22Rv1 (cell line): ENCODE measurements around the gene CPTP.
A peak's percentile ranks its signal among the peaks of the same experiment; 100 is the strongest.

Source experiments
- H3K27ac ChIP-seq: fragments of 450-650 bp; 2 replicates; pipeline ENCODE4 v1.5.1; 2017
- ZFX ChIP-seq: fragments of 450-650 bp; IDR thresholded peaks from 2 replicates; pipeline ENCODE4 v1.6.1; 2017; ENCODE audit warnings: antibody characterized with exemption, borderline replicate concordance
- TF ChIP-seq, protein P1 (sequence below): fragments of 450-650 bp; IDR thresholded peaks from 2 replicates; pipeline ENCODE4 v1.5.1; 2017; ENCODE audit warnings: mild to moderate bottlenecking

The CPTP gene

DNA sequence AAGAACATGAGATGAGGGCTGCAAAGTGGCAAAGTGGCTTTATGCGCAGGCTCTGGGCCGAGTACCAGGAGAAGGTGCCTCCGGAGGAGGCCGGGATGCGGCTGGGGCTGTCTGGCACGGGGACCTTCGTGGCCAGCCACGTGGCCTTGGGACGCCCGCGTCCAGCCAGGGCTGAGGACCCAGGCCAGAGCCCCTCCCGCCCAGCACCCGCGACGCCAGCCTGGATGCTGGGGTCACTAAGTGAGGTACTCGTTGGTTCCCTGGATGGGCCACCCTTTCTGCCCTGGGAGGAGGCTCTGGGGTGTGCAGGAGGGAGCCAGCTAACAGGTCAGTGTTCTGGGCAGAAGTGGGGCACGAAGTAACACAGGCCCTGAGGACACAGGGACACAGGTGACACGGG lies 31.8 kb upstream of the CPTP start:
- H3K27ac ChIP-seq = peak overlapping the region; percentile 68
- TF ChIP-seq ZFX = no peak
- TF ChIP-seq, protein P1, sequence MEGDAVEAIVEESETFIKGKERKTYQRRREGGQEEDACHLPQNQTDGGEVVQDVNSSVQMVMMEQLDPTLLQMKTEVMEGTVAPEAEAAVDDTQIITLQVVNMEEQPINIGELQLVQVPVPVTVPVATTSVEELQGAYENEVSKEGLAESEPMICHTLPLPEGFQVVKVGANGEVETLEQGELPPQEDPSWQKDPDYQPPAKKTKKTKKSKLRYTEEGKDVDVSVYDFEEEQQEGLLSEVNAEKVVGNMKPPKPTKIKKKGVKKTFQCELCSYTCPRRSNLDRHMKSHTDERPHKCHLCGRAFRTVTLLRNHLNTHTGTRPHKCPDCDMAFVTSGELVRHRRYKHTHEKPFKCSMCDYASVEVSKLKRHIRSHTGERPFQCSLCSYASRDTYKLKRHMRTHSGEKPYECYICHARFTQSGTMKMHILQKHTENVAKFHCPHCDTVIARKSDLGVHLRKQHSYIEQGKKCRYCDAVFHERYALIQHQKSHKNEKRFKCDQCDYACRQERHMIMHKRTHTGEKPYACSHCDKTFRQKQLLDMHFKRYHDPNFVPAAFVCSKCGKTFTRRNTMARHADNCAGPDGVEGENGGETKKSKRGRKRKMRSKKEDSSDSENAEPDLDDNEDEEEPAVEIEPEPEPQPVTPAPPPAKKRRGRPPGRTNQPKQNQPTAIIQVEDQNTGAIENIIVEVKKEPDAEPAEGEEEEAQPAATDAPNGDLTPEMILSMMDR = no peak

DNA sequence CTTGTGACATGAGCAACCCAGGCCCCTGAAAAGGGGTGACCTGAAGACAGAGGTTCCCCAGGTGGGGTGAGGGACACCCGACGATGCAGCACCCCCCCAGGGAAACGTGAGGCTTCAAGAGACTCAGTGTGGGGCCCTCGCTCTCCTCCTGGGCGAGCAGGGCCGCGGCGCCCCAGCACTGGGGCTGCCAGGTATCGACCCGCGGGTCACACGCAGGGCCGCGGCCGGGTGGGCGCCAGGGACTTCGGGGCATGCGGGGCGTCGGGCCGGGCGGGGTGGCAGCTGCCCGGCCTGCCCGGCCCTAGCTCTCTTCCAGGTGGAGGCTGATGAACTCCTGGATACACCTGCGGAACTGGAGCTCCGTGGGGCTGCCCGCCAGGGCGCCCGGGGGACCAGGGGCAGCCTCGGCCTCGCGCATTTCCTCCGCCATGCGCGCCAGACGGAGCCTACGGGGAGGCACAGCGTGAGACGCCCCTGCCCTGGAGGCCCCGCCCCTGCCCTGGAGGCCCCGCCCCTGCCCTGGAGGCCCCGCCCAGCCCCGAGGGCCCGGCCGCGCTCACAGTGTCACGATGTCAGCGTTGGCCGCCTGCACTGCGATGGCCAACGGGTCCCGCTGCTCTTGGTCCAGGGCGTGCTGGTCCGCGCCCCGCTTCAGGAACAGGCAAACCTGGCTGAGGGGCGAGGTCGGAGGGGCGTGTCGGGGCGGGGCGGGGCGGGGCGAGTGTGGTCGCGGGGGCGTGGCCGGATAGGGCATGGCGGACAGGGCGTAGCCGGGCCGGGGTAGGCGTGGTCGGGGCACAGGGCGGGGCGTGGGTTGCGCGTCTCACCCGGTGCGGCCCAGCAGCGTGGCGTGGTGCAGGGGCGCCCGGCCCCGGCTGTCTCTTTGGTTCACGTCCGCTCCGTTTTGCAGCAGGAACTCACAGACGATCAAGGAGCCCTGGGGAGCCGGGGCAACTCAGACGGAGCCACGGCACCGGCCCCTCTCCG lies 31.0 kb upstream of the CPTP start:
- peak overlapping the region; percentile 68 for H3K27ac ChIP-seq
- TF ChIP-seq, protein P1 = no peak
- TF ChIP-seq ZFX = no peak

DNA sequence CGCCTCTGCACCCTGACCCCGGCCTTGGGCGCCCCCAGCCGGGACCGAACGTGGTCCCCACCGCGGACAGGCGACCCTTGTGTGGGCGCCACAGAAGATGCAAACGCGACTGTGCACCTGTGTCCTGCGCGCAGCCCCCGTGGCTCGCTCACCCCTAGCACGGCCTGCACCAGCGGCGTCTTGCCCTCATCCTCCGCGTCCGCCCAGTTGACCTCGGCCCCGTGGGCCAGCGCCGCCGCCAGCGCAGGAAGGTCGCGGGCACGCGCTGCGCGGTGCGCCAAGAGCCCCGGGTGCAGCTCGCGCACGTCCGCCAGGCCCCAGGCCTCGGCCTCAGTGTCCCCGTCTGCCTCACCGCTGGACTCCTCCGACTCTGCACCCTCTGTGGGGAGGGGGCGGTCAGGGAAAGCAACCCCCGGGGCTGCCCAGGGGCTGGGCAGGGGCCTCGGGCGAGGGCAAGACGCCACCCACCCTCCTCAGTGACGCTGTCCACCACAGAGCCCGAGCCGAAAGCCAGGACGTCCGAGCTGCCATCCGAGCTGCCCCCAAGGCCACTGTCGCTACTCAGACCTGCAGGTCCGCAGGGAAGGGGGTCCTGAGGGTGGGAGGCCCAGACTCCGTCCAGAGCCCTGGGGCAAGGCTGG lies 30.2 kb upstream of the CPTP start:
- TF ChIP-seq, protein P1 = no peak
- TF ChIP-seq ZFX = no peak
- H3K27ac ChIP-seq = peak overlapping the region; percentile 68

DNA sequence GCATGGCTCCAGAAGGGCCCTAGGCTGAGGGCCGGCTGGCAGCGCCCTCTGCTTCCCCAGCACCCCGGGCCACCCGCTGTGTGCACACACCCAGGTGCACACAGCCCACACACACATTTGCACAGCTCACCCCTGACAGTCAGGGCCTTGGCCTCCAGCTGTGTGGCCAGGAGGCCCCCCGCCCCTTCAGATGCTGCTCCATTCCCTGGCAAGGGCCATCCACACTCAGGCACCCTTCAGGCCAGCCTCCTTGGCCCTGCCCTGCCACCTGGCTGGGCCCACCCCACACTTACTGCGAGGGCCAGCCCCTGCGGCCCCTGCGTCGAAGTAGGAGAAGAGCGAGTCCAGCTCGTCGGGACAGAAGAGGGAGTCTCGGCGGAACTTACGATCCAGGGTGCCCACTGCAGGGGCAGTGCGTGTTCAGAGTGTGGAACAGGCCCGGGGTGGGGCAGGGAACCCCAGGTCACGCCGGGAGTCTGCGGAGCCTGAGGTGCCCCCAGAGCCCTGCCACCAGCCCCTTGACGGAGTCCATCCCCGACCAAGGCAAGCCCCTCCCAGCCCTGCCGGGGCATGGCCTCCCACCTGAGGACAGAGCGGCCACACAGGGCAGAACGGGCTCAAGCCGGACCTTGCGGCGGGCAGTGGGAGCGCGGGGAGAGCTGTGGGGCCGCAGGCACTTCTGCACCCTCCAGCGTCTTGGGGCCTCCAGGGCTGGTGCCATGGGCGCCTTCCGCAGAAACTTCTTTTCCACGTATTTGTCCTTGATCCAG lies 29.3 kb upstream of the CPTP start:
- no peak overlapping the region for H3K27ac ChIP-seq

DNA sequence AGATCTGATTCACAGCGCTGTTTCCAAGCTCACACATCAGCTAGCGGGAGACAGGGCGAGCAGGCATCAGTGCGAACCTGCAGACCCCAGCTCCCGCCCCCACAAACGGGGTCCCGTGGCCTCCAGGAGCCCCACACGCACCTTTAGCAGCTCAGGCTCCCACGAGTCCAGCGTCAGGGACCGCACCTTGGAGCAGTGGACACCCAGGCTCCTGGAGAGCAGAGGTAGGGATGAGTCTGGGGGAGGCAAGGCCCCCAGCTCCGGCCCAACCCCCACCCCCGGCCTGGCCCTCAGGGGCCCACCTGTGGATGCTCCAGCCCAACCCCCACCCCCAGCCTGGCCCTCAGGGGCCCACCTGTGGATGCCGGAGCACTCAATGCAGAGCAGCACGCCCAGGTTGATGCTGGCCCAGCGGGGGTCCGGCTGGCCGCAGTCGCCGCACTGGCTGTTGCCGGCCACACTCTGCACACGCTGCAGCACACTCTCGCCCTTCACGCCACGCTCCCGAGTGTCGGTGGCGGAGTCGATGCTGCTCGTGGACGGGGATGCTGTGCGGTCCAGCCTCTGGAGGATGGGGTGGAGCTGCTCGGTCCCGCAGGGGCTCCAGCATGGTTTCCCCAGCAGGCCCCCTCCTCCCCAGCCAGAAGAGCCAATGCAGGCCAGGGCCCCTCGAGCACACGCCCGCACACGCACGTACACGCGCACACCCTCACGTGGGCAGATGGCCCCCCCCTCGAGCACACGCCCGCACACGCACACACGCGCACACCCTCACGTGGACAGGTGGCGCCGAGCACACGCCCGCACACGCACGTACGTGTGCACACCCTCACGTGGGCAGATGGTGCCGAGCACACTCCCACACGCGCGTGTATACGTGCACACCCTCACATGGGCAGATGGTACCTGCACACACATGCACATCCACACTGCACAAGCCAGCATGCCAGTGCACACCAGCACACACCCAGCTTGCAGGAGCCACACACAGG lies 28.2 kb upstream of the CPTP start:
- no peak overlapping the region for H3K27ac ChIP-seq
- no peak for TF ChIP-seq ZFX
- TF ChIP-seq, protein P1 = no peak

More for the DNA sequence above, 29.3 kb upstream of the CPTP start:
- TF ChIP-seq ZFX = no peak
- TF ChIP-seq, protein P1 = no peak

DNA sequence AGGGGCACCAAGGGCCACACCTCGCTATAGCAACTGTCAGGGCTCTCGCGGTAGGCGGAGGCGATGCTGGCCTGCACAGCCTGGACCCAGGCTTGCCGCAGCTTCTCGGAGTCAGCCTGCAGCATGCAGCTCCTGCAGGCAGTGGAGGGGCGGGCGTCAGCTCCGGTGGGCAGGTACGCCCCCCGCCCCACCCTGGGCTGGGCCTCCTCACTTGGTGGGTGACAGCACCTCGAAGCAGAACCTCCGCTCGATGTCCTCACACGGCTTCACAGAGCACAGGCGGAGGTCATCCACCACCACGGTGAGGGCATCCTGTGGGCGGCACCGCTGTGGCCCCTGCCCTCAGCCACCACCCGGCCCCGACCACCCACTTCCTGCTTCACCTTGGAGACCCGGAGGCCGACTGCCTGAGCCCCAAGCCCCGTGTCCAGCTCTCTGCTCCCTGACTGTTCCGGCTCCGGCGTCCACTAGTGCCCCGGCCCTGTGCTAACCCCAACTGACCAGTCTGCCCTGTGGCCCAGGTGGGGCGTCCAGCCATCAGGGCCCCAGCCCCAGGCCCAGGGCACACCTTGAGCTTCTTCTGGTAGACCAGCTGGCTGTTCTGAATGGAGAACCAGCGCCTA lies 26.7 kb upstream of the CPTP start:
- TF ChIP-seq, protein P1 = no peak
- TF ChIP-seq ZFX = no peak
- H3K27ac ChIP-seq = no peak overlapping the region
